Hepatocyte (in vitro differentiated cells): ENCODE measurements around the gene SHROOM4.

Experiments used
- EZH2 ChIP-seq: fragments of 200-600 bp; sonication (generic); IDR thresholded peaks from 2 replicates; pipeline ENCODE4 v1.6.1; 2016; ENCODE audit warnings: antibody characterized with exemption, mild to moderate bottlenecking, borderline replicate concordance
- TF ChIP-seq, protein P1 (sequence below): fragments of 200-600 bp; sonication (generic); IDR thresholded peaks from 2 replicates; pipeline ENCODE4 v1.5.1; 2016; ENCODE audit warnings: antibody characterized with exemption, mild to moderate bottlenecking; ENCODE audit not compliant: poor library complexity

DNA sequence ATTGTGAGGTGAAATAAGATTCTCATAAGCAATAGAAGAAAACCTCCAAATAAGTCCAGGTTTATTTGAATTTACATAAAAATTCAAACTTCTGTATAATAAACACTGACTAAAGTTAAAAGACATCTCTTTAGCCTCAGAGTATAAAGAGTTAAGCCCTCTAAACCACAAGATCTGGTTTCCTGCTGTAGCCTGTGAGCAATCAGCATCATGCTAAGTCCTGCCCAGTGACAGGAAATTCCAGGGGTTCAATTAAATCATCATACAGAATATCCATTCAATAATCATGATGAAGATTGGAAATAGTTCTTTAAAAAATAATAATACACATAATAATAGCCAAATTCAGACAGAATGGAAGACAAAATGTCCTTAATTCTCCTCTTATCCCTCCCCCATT is 204.2 kb downstream of the SHROOM4 start:
- TF ChIP-seq, protein P1, sequence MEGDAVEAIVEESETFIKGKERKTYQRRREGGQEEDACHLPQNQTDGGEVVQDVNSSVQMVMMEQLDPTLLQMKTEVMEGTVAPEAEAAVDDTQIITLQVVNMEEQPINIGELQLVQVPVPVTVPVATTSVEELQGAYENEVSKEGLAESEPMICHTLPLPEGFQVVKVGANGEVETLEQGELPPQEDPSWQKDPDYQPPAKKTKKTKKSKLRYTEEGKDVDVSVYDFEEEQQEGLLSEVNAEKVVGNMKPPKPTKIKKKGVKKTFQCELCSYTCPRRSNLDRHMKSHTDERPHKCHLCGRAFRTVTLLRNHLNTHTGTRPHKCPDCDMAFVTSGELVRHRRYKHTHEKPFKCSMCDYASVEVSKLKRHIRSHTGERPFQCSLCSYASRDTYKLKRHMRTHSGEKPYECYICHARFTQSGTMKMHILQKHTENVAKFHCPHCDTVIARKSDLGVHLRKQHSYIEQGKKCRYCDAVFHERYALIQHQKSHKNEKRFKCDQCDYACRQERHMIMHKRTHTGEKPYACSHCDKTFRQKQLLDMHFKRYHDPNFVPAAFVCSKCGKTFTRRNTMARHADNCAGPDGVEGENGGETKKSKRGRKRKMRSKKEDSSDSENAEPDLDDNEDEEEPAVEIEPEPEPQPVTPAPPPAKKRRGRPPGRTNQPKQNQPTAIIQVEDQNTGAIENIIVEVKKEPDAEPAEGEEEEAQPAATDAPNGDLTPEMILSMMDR, result no peak
- no peak for TF ChIP-seq EZH2
